Measurements from ENCODE around the gene CADPS2.
"Not testable (repeated sequence)": the region's sequence is repeated elsewhere in the genome, so short reads cannot be mapped to it uniquely, and the experiment has no call there.

CADPS2 gene

DNA sequence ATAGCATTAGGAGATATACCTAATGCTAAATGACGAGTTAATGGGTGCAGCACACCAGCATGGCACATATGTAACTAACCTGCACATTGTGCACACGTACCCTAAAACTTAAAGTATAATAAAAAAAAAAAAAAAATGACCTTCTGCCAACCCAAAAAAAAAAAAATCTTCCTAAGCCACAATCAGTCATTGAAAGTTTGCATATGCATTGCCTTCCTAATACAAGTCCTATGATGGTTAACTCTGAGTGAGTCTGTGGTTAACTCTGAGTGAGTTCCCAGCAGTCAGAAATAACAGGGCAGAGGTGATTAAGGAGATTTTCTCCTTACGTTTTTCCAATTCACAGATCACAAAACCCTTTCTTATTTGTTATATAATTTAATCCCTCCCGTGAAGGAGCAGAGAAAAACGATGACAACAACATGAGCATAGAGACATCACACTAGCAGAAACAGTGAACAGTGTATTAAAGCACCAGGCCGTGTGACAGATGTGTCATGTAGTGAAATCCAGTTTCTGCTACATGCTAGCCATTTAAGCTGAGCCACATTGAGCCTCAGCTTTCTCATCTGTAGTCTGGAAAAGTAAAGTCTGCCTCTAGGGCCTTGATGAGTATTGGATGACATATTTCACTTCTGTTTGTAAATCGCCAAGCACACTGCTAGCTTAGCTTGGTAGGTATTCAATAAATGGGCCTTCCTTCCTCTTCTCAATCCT lies 176.2 kb downstream of the CADPS2 start:
- no peak for DNase-seq (ENCODE audit: low read depth)

DNA sequence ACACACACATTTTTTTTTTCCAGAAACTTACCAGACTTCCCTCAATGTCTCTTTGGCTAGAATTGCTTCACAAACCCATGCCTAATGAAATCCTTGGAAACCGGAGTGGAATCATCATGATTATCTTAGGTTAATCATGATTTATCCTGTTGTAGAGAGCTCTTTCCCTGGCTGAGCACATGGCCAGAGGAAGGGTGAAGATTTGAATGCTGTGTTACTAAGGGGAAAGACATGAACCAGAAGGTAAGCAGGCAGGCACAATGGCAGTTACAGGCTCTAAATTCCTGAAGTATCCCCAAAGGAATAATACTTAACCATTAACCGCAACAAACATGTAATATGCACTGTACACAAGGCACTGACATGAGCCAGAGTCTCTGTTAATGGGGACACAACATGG lies 179.4 kb downstream of the CADPS2 start:
- no peak for DNase-seq (ENCODE audit: low read depth)

DNA sequence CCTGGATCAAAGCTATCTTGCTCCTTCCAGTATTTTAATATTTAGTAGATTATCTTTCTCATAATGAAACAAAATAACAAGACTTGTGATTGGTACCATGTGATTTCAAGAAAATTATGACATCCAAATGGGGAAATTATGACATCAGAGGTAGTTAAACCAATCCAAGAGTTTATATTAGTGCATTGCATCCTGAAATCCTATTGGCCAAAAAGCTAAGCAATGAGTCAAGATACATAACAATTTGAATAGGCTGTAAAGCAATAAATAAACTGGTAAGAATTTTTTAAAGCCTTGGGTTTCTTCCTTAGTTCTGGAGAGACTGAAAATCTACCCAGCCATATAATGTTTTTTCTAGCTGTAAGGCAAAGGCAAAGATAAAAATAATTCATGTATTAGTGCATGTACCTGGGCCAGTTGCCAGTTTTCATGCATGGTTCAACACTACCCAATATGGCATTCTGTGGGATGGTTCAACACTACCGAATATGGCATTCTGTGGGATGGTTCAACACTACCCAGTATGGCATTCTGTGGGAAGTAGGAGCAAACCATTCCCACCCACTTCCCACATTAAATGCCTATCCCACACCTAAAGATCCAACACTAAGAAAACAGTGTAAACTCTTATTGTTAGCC lies 183.3 kb downstream of the CADPS2 start, which contains the start of gene RNF148:
Gene RNF148 (minus strand): TSS at position 51 of the 639 bp plus-strand sequence. CDS start 172 bp downstream, outside the sequence.
- no peak for DNase-seq (ENCODE audit: low read depth)

DNA sequence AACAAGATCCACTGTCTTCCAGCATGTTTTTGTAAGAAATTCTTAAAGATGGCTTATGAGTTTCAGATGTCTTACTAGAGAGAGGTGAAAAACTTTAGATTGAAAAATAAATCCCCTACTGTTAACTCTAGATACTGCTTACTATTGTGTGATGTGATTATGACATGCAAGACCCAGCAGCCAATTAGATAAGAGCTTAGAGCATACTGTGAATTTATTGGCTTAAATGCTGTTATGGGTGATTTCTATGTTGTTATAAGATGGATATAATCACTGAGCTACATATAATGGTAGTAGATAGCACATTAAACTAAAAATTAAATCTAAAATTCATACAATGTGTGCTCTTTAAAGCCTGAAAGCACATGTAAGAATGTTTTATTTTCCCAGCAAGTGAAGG lies 187.2 kb downstream of the CADPS2 start, which contains the start of gene RNF133:
Gene RNF133 (minus strand): TSS at position 101 of the 400 bp plus-strand sequence. CDS start 199 bp downstream, outside the sequence.
- no peak for DNase-seq (ENCODE audit: low read depth)

DNA sequence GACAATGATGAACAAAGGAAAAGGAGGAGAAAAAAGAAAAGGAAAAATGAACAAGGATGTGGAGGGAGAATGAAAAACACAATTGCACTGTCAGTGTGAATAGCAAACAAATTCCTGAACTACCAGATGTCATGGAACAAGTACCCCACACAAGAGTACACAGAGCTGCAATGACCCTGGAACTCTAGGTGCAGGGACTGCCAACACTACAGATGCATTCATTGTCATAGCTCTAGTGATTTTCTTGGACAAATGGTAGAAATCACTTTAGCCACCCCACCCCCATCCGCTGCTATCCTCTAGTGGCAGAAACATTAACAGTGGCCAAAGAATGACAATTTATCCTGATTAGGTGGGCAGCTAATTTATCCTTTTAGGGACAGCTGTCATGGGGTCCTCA lies 190.4 kb downstream of the CADPS2 start:
- DNase-seq (ENCODE audit: low read depth): no peak

DNA sequence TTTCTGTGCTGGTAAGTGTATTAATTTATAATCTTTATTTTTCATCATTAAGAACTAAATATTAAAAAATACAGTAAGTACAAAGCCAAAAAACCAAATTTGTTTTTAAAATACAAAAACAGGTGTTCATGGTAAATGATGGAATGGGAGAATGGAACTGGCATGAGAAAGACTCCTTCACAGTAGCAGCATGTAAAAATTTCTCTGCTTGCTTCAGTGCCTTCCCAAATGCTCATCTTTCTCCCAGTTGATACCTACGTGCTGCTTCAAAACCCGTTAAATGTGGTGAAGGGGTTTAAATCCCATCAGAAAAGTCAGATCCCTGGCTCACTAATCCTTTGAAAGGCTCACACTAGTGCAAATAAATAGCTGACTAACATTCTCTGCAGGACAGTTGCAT lies 191.6 kb downstream of the CADPS2 start:
- no peak for DNase-seq (ENCODE audit: low read depth)

- DNase-seq (ENCODE audit: low read depth): no peak
Observed at GRCh38 chr7:122692769-122693309, 193.4 kb downstream of the CADPS2 start.

GRCh38 chr7:122691569-122692235 lies 194.6 kb downstream of the CADPS2 start:
- DNase-seq (ENCODE audit: low read depth): no peak

DNA sequence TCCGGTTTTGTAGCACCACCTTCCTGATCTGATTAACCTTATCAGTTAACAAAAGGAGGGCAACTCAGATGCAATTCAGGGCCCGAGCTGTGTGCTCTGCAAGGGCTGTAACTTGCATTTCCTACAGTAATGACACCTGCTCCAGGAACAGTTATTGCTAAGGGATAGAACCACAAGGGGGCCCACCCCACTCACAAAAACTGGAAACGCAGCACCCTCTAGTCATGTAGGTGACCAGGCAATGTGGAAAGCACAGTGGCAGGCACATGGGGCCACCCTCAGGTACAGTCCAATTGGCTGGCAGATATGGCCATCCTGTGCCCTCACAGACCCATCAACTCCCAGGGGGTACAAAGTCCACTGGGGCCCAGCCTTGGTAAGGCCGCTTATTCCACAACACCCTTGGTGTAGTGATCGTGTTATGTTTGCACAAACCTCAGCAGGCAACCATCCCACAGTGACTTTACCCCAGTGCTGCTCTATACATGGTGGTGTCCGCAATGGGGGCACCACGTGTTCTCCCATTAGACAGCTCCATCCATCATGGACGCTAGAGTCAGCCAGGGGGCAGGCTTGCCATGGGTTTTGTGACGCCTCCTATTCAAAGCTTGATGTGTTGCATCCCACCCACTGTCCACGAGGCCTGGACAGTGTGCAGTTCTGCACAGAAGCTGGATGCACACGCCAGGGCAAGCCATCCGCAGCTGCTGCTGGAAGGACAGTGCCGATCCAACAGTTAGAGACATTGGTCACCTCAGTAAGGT lies 196.7 kb downstream of the CADPS2 start:
- no peak for DNase-seq (ENCODE audit: low read depth)

GRCh38 chr7:122688400-122688998 lies 197.8 kb downstream of the CADPS2 start:
- DNase-seq (ENCODE audit: low read depth): no peak

DNA sequence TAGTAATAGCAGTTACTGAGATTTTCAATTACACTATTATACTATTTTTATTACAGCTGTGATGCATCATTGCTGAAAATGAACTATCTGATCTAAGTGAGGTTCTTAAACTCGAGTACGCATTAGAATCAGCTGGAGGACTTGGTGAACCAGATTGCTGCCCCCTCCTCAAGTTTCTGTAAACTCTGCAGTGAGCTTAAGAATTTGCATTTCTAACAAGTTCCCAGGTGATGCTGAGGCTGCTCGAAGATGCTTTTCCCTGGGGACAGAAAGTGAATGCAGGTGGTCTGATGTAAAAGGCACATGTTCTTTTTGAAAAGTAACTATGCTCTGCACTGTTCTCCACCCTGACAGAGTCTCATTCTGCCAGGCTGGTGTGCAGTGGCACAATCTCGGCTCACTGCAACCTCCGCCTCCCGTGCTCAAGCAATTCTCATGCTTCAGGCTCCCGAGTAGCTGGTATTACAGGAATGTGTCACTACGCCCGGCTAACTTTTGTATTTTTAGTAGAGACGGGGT lies 199.8 kb downstream of the CADPS2 start:
- DNase-seq (ENCODE audit: low read depth): no peak

GRCh38 chr7:122684504-122684903 lies 201.8 kb downstream of the CADPS2 start:
- no peak for DNase-seq (ENCODE audit: low read depth)

GRCh38 chr7:122682815-122683550 lies 203.3 kb downstream of the CADPS2 start:
- no peak for DNase-seq (ENCODE audit: low read depth)

GRCh38 chr7:122681186-122681585 lies 205.1 kb downstream of the CADPS2 start:
- DNase-seq (ENCODE audit: low read depth): not testable (repeated sequence)

- no peak for DNase-seq (ENCODE audit: low read depth)
Observed at GRCh38 chr7:122679813-122680212, 206.4 kb downstream of the CADPS2 start.

DNA sequence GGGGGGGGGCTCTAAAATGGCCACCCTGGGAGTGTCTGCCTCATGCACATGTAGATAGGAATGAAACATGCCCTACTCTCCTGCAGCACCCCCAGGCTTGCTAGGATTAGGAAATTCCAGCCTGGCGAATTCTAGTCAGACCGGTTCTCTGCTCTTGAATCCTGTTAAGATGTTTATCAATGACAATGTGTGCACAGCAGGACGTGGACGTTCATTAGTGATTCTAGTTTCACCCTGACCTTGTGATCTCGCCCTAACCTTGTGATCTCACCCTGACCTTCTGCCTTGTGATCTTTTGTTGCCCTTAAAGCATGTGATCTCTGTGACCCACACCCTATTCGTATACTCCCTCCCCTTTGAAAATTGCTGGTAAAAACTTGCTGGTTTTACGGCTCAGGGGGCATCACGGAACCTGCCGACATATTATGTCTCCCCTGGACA lies 207.0 kb downstream of the CADPS2 start:
- DNase-seq (ENCODE audit: low read depth): not testable (repeated sequence)

- no peak for DNase-seq (ENCODE audit: low read depth)
Observed at GRCh38 chr7:122677149-122677548, 209.1 kb downstream of the CADPS2 start.

- DNase-seq (ENCODE audit: low read depth): no peak
Observed at GRCh38 chr7:122676466-122676865, 209.8 kb downstream of the CADPS2 start.

DNA sequence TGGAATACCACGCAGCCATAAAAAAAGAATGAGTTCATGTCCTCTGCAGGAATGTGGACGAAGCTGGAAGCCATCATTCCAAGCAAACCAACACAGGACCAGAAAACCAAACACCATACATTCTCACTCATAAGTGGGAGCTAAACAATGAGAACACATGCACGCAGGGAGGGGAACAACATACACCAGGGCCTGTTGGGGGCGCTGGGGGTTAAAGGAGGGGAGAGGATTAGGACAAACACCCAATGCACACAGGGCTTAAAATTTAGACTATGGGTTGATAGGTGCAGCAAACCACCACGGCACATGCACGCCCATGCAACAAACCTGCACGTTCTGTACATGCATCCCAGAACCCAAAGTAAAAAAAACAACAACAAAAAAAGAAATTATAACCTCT lies 210.6 kb downstream of the CADPS2 start:
- DNase-seq (ENCODE audit: low read depth): no peak

- DNase-seq (ENCODE audit: low read depth): no peak
Observed at GRCh38 chr7:122675011-122675410, 211.2 kb downstream of the CADPS2 start.
